ENCODE measurements around the gene MMP24.
"Not testable (repeated sequence)": the region's sequence is repeated elsewhere in the genome, so short reads cannot be mapped to it uniquely, and the experiment has no call there.

MMP24 gene

GRCh38 chr20:35181731-35182130, 44.8 kb upstream of the MMP24 start:
- Histone ChIP-seq H3K4me3 (ENCODE audit: low read depth, low read length, poor library complexity, severe bottlenecking) (no peak overlapping the region), H2AFZ (ENCODE audit: low read length) (no peak overlapping the region), H3K36me3 (ENCODE audit: insufficient read depth, low read length) (no peaks in the 10 kb centered on the region), H3K9ac (ENCODE audit: low read length) (no peak overlapping the region), H3K4me1 (ENCODE audit: insufficient read depth, low read length, severe bottlenecking) (no peaks in the 10 kb centered on the region), H3F3A (ENCODE audit: insufficient read depth, low read length) (no peaks in the 10 kb centered on the region), H3K9me2 (ENCODE audit: low read depth, low read length) (no peaks in the 10 kb centered on the region), H3K4me2 (ENCODE audit: low read length) (no peak overlapping the region), H3K27ac (ENCODE audit: low read depth, low read length, poor library complexity, severe bottlenecking) (no peak overlapping the region), H3K27me3 (ENCODE audit: insufficient read depth, low read length) (peaks cover 3% of the 10 kb centered on the region; the same call in 1 of the 2 replicates), H4K20me1 (ENCODE audit: insufficient read depth, low read length) (no peaks in the 10 kb centered on the region), H3K9me3 (ENCODE audit: low read length) (no peaks in the 10 kb centered on the region), H3K79me2 (ENCODE audit: insufficient read depth, low read length) (no peaks in the 10 kb centered on the region)
- TF ChIP-seq EZH2 (IDR thresholded peaks at IDR 0.05; ENCODE audit: borderline replicate concordance, low read length), result no peak
- no peak for TF ChIP-seq CTCF (IDR thresholded peaks at IDR 0.05; ENCODE audit: low read length)

- H3K27ac ChIP-seq (ENCODE audit: low read depth, low read length, poor library complexity, severe bottlenecking); H3F3A ChIP-seq (ENCODE audit: insufficient read depth, low read length); H3K4me2 ChIP-seq (ENCODE audit: low read length); H3K36me3 ChIP-seq (ENCODE audit: insufficient read depth, low read length); H3K9ac ChIP-seq (ENCODE audit: low read length); H3K79me2 ChIP-seq (ENCODE audit: insufficient read depth, low read length); H3K27me3 ChIP-seq (ENCODE audit: insufficient read depth, low read length); H3K9me3 ChIP-seq (ENCODE audit: low read length); H4K20me1 ChIP-seq (ENCODE audit: insufficient read depth, low read length); H2AFZ ChIP-seq (ENCODE audit: low read length); H3K4me3 ChIP-seq (ENCODE audit: low read depth, low read length, poor library complexity, severe bottlenecking); H3K4me1 ChIP-seq (ENCODE audit: insufficient read depth, low read length, severe bottlenecking); H3K9me2 ChIP-seq (ENCODE audit: low read depth, low read length): not testable (repeated sequence)
Measured at GRCh38 chr20:35186691-35187289, 39.7 kb upstream of the MMP24 start.

- Histone ChIP-seq H3K4me2 (ENCODE audit: low read length) (no peak overlapping the region), H3K36me3 (ENCODE audit: insufficient read depth, low read length) (no peaks in the 10 kb centered on the region), H4K20me1 (ENCODE audit: insufficient read depth, low read length) (no peaks in the 10 kb centered on the region), H3K27me3 (ENCODE audit: insufficient read depth, low read length) (no peaks in the 10 kb centered on the region), H3K9me3 (ENCODE audit: low read length) (no peaks in the 10 kb centered on the region), H3K4me1 (ENCODE audit: insufficient read depth, low read length, severe bottlenecking) (no peaks in the 10 kb centered on the region), H3K9ac (ENCODE audit: low read length) (no peak overlapping the region), H3K79me2 (ENCODE audit: insufficient read depth, low read length) (no peaks in the 10 kb centered on the region), H3K27ac (ENCODE audit: low read depth, low read length, poor library complexity, severe bottlenecking) (no peak overlapping the region), H2AFZ (ENCODE audit: low read length) (no peak overlapping the region), H3K9me2 (ENCODE audit: low read depth, low read length) (no peaks in the 10 kb centered on the region), H3K4me3 (ENCODE audit: low read depth, low read length, poor library complexity, severe bottlenecking) (no peak overlapping the region), H3F3A (ENCODE audit: insufficient read depth, low read length) (no peaks in the 10 kb centered on the region)
- no peak for TF ChIP-seq EZH2 (IDR thresholded peaks at IDR 0.05; ENCODE audit: borderline replicate concordance, low read length)
- TF ChIP-seq CTCF (IDR thresholded peaks at IDR 0.05; ENCODE audit: low read length), result no peak
Measured at GRCh38 chr20:35187584-35188190, 38.8 kb upstream of the MMP24 start.

GRCh38 chr20:35189223-35189622, 37.3 kb upstream of the MMP24 start:
- H3K4me2 ChIP-seq (ENCODE audit: low read length); H3F3A ChIP-seq (ENCODE audit: insufficient read depth, low read length); H3K27me3 ChIP-seq (ENCODE audit: insufficient read depth, low read length); H3K36me3 ChIP-seq (ENCODE audit: insufficient read depth, low read length); H4K20me1 ChIP-seq (ENCODE audit: insufficient read depth, low read length); H3K4me3 ChIP-seq (ENCODE audit: low read depth, low read length, poor library complexity, severe bottlenecking); H3K9me2 ChIP-seq (ENCODE audit: low read depth, low read length); H3K4me1 ChIP-seq (ENCODE audit: insufficient read depth, low read length, severe bottlenecking); H2AFZ ChIP-seq (ENCODE audit: low read length); H3K79me2 ChIP-seq (ENCODE audit: insufficient read depth, low read length); H3K9me3 ChIP-seq (ENCODE audit: low read length); H3K9ac ChIP-seq (ENCODE audit: low read length); H3K27ac ChIP-seq (ENCODE audit: low read depth, low read length, poor library complexity, severe bottlenecking): not testable (repeated sequence)

Data from OCI-LY1 (cell line).